GM18858 (cell line): ENCODE measurements around the gene BANP.
"Not testable (repeated sequence)": the region's sequence is repeated elsewhere in the genome, so short reads cannot be mapped to it uniquely, and the experiment has no call there.

Source experiments
- ATAC-seq: cut with Tn5 transposase; IDR thresholded peaks from one replicate; pipeline ENCODE4 v1.9.1; 2021; ENCODE audit not compliant: unreplicated experiment

BANP gene

DNA sequence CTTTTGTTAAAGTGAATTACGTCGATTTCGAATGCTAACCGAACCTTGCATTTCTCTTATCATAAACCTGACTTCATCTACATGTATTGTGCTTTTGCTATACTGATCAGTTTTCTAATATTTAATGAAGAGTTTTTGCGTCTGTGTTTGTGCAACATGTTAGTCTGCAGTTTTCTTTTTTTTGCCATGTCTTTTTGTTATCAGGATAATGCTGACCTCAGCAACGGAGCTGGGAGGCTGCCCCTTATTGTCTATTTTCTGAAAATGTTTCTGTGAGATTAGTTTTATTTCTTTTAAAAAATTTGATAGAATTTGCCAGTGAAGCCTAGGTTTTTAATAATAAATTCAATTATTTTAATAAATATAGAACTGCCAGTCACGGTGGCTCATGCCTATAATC lies 40.9 kb downstream of the BANP start:
- ATAC-seq = not testable (repeated sequence)

DNA sequence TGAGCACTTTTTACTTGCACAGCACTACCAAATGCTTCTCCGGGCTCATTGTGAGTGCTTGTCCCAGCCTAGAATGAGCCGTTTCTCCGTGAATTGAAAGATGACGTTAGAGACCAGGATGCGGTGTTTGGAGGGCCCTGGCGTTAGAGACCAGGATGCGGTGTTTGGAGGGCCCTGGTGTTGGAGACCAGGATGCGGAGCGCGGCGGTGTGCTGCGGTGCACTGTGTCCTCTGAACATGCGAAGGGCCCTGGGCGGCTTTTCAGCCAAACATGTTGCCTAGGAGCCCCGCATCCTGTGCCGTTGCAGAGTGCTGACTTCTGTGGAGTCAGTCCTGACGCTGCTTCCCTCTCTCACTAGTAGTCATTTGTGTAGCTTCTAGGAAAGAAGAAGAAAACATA lies 42.7 kb downstream of the BANP start:
- ATAC-seq = no peak

DNA sequence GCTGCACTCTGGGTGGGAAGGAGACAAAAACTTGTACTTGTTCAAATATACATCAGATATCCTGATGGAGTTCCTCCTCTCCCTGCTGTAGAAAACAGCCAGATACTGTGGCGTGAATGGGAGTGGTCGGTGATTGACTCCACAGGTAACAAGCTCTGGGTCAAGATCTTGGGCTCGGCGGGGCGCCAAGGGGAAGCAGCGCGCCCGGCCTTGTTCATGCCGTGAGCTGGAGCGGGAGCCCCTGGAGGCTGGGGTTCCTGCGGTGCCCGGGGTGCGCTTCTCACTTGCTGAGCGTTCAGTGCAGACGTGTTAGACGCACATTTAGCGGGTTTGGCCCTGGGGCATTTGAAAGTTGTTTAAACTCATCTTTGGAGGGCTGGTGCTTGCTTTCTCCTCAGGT lies 44.4 kb downstream of the BANP start:
- ATAC-seq = no peak

DNA sequence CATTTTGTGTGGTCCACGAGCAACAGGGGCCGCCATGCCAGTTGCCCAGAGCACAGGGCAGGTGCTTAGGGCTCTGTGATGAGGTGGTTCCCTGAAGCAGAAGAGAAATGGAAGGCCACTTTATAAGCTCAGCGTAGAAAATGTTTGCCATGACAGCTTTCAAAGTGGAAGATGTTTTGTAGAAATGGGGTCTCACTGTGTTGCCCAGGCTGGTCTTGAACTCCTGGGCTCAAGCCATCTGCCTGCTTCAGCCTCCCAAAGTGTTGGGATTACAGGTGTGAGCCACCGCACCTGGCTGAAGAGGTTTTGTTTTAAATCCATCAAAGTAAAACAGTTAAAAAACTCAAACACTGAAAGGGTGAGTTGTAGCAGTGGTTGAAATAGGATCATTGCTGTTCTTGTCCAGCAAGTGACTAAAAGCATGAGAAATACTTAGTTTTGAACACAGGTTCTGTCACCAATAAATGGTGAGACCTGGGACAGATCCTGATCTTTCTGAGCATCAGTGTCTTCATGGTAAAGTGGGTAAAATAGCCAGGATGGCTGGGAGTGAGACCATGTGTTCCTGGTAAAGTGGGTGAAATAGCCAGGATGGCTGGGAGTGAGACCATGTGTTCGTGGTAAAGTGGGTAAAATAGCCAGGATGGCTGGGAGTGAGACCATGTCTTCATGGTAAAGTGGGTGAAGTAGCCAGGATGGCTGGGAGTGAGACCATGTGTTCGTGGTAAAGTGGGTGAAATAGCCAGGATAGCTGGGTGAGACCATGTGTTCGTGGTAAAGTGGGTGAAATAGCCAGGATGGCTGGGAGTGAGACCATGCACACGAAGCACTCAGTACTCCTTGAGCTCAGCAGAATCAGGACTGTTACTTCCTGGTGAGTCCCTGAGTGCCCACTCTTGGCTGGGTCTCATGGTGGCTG lies 46.0 kb downstream of the BANP start:
- no peak for ATAC-seq

DNA sequence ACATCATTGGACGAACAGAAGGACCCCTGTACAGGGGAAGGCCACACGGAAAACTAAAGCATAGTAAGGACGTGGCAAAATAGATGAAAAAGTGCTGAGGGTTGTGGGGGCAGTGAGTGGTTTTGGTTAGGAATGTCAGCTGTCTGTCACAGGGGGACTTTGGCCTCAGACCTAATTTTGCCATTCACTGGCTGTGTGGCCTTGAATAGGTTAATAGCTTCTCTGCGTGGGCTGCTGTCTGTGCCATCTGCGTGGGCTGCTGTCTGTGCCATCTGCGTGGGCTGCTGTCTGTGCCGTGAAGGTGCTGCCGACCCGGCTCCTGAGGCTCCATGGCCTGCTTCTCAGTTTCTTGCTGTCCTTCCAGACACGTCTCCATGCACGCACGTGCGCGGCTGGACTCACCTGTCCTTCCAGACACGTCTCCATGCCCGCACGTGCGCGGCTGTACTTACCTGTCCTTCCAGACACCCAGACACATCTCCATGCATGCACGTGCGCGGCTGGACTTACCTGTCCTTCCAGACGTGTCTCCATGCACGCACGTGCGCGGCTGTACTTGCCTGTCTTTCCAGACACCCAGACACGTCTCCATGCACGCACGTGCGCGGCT lies 47.1 kb downstream of the BANP start:
- not testable (repeated sequence) for ATAC-seq

DNA sequence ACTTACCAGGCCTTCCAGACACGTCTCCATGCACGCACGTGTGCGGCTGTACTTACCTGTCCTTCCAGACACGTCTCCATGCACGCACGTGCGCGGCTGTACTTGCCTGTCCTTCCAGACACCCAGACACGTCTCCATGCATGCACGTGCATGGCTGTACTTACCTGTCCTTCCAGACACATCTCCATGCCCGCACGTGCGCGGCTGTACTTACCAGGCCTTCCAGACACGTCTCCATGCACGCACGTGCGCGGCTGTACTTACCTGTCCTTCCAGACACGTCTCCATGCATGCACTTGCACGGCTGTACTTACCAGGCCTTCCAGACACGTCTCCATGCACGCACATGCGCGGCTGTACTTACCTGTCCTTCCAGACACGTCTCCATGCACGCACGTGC lies 47.8 kb downstream of the BANP start:
- ATAC-seq = not testable (repeated sequence)

DNA sequence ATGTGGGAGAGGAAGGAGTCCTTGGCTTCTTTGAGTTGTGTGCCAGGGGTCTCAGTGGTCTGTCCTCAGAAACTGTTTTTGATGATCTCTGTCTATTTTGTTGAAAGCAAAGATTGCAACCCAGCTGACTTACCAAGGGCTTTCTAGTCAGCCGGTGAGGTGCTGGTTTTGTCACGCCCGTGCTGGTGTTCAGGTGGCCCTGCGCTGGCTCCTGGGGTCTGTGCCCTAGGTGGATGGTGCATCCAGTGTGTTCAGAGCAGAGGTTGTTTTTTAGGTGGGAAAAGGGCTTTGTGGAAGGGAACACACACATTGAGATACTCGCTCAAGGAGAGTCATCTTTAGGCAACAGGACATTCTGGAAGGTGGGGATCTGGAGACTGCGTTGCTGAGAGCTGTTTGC lies 51.0 kb downstream of the BANP start:
- no peak for ATAC-seq

DNA sequence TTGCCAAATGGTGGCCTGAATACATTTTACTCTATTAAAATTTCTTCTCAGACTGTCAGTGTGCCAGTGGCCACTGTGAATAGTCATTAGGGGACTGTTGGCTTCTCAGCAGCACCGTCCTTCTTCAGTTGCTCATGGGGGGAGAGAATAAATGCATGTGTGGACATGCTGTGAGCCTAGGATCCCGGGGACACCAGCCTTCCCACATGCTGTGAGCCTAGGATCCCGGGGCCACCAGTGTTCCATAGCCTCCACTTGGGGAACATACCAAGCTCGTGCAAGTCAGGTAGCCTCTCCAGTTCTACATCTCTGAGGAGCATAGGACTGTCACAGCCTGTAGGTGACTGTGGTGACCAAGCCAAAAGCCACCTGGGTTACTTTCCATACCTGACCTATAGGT lies 51.5 kb downstream of the BANP start:
- ATAC-seq = no peak

DNA sequence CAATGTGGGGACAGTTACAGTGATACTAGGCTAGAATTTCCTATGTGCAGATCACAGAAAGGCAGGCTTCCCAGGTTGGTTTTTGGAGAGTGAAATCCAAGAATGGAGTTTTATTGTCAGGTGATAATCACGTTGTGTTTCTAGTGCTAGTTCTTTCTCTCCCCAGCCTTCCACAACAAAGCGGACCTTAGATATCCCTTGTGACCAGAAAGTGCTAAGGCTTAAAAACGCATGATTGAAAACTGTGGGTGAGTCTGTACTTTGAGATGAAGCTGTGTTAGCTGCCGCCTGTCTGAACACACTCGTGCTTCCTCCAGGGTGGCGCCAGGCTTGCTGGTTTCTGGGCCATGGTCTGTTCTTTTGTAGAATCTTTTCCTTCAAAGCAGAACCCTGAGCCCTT lies 52.1 kb downstream of the BANP start:
- ATAC-seq = no peak

DNA sequence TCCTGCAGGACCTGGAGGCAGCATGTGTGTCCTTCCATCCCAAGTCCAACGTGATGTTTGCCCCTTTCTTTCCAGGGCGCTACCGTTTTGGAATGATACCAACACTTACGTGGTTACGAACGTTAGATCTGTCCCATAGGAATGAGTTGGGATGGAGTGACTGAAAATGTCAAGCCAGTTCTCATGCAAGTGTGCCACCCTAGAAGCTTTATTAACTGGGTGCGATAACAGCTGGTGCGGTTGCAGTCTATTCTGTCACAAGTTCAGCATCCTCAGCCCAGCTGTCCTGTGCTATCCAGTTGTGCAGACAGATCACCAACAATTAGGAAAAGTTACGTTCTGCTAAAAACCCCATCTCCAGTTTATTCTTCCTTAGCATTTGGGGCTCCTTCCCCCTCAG lies 52.5 kb downstream of the BANP start:
- ATAC-seq = no peak

DNA sequence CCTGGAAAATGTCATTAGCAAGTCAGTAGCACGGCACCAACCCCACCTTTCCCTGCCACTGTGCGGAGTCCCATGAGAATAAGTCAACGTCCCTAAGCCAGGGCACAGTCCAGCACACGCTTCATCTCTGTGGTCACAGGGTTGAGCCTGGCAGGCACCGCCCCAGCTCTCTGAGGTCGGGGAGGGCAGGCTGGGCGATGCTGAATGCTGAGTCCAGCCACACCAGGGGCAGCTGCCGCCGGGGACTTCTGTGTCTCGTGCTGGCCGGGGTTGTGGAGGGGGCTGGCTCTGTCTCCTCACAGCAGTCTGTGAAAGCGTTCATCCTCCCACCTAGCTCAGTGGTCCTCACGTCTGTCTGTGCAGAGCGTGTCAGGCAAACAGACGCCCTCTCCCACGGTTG lies 53.2 kb downstream of the BANP start:
- no peak for ATAC-seq

DNA sequence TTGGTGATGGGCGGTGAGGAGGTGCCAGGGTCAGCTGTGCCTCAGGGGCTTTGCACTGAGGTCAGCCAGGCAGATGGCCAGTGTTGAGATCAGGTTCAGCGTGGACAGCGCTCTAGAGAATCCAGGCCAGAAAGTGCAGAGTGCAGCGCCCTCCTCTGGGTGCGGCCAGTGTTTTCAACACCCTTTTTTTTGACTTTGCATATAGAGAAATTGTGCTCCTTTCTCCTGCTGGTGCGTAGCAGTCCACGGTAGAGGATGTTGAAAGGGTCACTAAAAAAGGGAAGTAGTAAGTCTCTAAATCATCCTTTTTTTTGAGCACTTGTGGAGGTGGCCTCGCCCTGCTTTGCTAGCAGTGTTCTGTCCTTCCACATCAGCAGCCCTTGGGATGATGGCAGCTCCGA lies 53.9 kb downstream of the BANP start:
- no peak for ATAC-seq

DNA sequence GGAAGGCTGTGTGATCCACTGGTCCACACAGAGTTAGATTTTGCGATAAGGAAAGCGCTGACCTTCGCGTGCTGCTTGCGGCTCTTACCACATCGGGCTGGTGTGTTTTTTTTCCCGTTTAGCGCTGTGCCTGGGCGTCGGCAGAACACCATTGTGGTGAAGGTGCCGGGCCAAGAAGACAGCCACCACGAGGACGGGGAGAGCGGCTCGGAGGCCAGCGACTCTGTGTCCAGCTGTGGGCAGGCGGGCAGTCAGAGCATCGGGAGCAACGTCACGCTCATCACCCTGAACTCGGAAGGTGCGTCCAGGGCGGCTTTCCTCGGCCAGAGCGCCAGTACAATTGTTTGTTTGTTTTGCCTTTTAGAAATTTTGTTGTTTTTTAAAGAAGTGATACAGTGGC lies 54.7 kb downstream of the BANP start:
- ATAC-seq = no peak

DNA sequence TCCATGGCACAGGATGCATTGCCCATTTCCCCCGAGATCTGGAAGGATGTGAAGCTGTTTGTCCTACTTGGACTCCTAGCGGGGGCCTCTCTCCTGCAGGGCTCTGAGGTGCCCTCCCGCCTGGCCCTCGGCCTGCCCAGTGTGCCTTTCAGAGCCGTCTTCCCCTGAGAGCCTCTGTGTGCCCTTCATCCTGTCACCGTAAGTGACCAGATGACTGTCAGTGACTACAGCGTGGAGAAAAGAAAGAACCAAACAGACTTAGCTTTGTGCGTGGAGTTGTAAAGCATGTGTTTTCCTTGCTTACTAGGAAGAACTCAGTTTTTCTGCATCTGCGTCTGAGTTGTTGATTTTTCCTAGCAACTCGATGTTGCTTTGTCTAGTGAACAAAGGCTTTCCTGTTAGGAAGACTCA lies 56.1 kb downstream of the BANP start:
- no peak for ATAC-seq

DNA sequence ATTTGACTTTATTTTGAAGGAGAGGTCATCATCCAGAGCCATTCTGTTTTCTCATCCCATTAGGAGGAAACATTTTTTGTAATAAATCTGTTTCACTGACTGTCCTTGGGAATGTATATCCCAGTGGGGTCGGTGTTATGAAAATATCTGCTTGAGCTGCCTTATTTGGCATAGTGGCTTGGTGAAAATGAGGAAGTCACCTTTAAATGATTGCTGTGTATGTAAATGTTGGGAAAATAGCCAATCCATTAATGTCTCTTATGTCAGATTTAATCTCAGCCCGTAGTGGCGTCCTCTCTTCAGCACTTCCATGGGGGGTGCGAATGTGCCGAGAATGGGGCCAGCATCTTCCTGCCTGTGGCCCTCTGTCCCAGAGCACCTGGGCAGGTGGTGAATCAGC lies 57.6 kb downstream of the BANP start:
- no peak for ATAC-seq

DNA sequence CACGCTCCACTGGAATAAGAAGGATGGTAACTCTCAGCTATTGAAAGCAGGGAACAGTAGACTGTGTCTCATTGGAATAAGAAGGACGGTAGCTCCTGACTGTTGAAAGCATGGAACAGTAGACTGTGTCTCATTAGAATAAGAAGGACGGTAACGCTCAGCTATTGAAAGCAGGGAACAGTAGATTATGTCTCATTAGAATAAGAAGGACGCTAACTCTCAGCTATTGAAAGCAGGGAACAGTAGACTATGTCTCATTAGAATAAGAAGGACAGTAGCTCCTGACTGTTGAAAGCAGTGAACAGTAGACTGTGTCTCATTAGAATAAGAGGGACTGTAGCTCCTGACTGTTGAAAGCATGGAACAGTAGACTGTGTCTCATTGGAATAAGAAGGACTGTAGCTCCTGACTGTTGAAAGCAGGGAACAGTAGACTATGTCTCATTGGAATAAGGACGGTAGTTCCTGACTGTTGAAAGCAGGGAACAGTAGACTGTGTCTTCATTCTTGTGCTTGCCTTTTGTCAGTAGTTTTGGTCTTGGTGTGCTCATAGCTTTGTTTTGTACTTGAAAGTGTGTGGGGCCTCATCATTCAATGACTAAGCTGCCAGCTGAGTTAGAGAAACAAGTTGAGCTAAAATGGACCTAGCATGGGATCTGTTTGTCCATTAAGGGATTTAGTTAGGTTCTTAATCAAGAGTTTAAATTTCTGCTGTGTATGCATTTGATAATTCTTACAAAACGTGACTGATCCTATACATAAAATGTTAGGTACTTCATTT lies 58.5 kb downstream of the BANP start:
- ATAC-seq = no peak

DNA sequence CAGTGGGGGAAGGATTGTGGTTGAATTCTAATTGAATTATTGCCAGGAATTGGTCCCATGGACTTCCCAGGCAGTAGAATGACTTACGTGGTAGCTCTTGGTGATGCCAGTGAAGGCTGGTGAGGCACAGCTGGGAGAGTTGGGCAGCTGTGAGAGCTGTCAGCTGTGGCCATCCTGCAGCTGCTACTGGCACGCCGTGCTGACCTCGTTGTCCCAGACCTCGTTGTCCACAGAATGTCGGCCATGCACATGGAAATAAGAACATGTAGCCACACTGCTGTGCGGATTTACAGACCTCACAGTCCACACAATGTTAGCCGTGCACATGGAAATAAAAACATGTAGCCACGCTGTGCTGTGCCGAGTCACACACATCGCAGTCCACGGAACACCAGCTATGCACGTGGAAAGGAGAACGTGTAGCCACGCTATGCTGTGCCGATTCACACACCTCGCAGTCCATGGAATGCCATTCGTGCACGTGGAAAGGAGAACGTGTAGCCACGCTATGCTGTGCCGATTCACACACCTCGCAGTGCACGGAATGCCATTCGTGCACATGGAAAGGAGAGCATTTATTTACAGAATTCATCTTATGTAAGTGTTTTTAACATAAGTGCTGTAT lies 59.2 kb downstream of the BANP start:
- no peak for ATAC-seq

DNA sequence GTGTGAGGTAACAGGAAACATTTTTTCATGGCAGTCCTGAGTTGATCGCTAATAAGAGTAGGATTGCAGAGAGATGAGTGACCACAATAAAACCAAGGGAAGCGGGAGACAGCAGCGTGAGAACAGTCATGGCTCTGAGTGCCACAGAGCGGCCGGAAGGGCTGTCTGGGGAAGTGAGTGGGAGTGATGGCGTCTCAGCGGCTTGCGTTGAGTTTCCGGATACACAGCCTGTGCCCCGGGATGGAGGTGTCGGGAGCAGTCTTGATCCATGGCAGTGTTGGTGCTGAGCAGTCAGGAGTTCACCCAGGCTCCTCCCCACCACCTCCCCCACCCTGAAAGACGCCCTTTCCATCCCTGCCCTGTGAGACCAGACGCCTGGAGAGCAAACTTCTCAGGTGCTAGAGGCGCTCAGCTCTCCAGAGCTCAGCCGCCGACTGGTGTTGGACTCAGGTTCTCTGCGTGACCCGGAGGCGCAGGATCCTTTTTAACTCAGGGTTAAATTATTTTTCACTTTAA lies 59.8 kb downstream of the BANP start:
- no peak for ATAC-seq

DNA sequence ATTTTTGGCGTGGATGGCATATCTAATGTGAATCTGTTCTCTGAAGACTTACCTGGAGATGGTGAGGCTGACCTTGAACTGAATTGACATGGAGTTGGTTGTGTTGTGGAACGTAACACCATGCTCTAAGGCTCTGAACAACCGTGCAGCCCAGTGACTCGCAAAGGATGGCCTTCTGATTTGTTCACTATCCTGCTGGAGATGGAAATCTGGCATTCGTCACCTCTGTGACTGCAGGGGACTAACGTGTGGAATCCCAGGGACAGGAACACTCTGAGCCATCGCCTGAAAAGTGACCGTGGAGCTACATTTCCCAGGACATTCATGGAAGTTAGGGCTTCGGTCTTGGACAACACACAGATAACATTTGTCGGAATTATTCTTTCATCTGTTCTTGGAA lies 61.1 kb downstream of the BANP start:
- ATAC-seq = no peak

DNA sequence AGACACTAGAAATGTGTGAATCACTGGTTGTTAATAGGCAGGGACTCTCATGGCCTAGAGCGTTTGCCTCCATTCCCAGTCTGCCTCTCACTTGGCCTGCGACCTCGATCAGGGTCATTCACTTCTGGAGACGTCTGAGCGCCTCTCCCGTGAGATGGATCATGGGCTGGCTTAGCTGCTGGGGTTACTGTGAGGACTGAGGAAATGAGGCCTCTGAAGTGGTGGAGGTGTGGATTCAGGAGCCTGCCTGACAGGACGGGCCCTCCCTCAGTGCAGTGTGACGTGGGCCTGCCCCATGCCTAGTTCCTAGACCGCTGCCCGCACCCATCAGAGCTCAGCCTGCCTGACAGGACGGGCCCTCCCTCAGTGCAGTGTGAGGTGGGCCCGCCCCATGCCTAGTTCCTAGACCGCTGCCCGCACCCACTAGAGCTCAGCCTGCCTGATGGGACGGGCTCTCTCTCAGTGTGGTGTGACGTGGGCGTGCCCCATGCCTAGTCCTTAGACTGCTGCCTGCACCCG lies 61.9 kb downstream of the BANP start:
- ATAC-seq = no peak

DNA sequence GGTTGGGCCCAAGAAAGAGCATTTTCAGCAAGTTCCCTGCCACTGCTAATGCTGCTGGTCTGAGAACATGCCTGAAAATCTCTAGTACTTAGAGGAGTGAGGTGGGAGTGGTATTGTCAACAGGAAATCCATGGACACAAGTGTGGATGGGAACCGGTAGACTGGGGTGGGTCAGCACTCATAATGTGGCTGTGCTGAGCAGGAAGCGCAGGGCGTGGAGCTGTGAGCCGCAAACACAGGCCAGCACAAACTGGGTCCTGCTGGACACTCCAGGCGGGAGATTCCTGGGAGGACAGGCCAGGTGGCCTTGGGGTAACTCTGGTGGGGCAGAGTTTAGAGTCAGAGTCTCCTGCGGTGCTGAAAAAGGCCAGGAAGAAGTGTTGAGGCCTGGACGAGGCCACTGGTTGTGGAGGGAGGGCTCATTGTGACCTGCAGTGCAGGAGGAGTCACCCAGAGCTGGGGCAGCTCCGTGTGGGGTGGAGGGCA lies 62.6 kb downstream of the BANP start:
- no peak for ATAC-seq
